ENCODE measurements around the gene FERMT3.

Gene FERMT3

GRCh38 chr11:64178951-64179639 lies 27.4 kb upstream of the FERMT3 start:
- Histone ChIP-seq H3K9ac (ENCODE audit: insufficient read length, low read depth) (no peak overlapping the region), H3K4me1 (ENCODE audit: insufficient read depth, insufficient read length) (peaks cover 12% of the 10 kb centered on the region), H3K36me3 (ENCODE audit: insufficient read depth, insufficient read length, low read length) (peaks cover 19% of the 10 kb centered on the region), H3K9me3 (ENCODE audit: insufficient read depth, low read length) (peaks cover 21% of the 10 kb centered on the region; the same call in 1 of the 2 replicates), H3K4me3 (ENCODE audit: insufficient read length, low read depth) (no peak overlapping the region), H3K27me3 (ENCODE audit: insufficient read depth, insufficient read length) (no peaks in the 10 kb centered on the region)
- DNase-seq (ENCODE audit: low read depth, low spot score): no peak
- TF ChIP-seq SUZ12 (IDR thresholded peaks at IDR 0.05; ENCODE audit: extremely low read depth, insufficient read depth, insufficient read length) (no peak), YY1 (IDR thresholded peaks at IDR 0.05; ENCODE audit: insufficient read depth, insufficient read length) (no peak), ZNF274 (IDR thresholded peaks at IDR 0.05; ENCODE audit: low read depth, low read length) (no peak)

- H3K4me1 ChIP-seq (ENCODE audit: insufficient read depth, insufficient read length): peaks cover 12% of the 10 kb centered on the region
- no peak overlapping the region for H3K9ac ChIP-seq (ENCODE audit: insufficient read length, low read depth)
- H3K9me3 ChIP-seq (ENCODE audit: insufficient read depth, low read length): peaks cover 13% of the 10 kb centered on the region; the same call in 1 of the 2 replicates
- H3K27me3 ChIP-seq (ENCODE audit: insufficient read depth, insufficient read length): no peaks in the 10 kb centered on the region
- H3K4me3 ChIP-seq (ENCODE audit: insufficient read length, low read depth): no peak overlapping the region
- no peak for DNase-seq (ENCODE audit: low read depth, low spot score)
- H3K36me3 ChIP-seq (ENCODE audit: insufficient read depth, insufficient read length, low read length): peaks cover 19% of the 10 kb centered on the region
- TF ChIP-seq YY1 (IDR thresholded peaks at IDR 0.05; ENCODE audit: insufficient read depth, insufficient read length) (no peak), ZNF274 (IDR thresholded peaks at IDR 0.05; ENCODE audit: low read depth, low read length) (no peak), SUZ12 (IDR thresholded peaks at IDR 0.05; ENCODE audit: extremely low read depth, insufficient read depth, insufficient read length) (no peak)
Observed at GRCh38 chr11:64180891-64181290, 25.6 kb upstream of the FERMT3 start.

GRCh38 chr11:64181506-64182411 lies 24.8 kb upstream of the FERMT3 start:
- no peak for DNase-seq (ENCODE audit: low read depth, low spot score)
- H3K9ac ChIP-seq (ENCODE audit: insufficient read length, low read depth): peak overlapping the region; percentile 1
- peaks cover 12% of the 10 kb centered on the region for H3K4me1 ChIP-seq (ENCODE audit: insufficient read depth, insufficient read length)

GRCh38 chr11:64183890-64184289 lies 22.6 kb upstream of the FERMT3 start:
- Histone ChIP-seq H3K9ac (ENCODE audit: insufficient read length, low read depth) (peak overlapping the region; percentile 44), H3K27me3 (ENCODE audit: insufficient read depth, insufficient read length) (no peaks in the 10 kb centered on the region), H3K9me3 (ENCODE audit: insufficient read depth, low read length) (peaks cover 12% of the 10 kb centered on the region; the same call in 1 of the 2 replicates), H3K36me3 (ENCODE audit: insufficient read depth, insufficient read length, low read length) (peaks cover 25% of the 10 kb centered on the region), H3K4me3 (ENCODE audit: insufficient read length, low read depth) (peak overlapping the region; percentile 10), H3K4me1 (ENCODE audit: insufficient read depth, insufficient read length) (peaks cover 12% of the 10 kb centered on the region)
- no peak for DNase-seq (ENCODE audit: low read depth, low spot score)
- TF ChIP-seq SUZ12 (IDR thresholded peaks at IDR 0.05; ENCODE audit: extremely low read depth, insufficient read depth, insufficient read length): no peak
- no peak for TF ChIP-seq ZNF274 (IDR thresholded peaks at IDR 0.05; ENCODE audit: low read depth, low read length)
- TF ChIP-seq YY1 (IDR thresholded peaks at IDR 0.05; ENCODE audit: insufficient read depth, insufficient read length): no peak

More at GRCh38 chr11:64181506-64182411, 24.8 kb upstream of the FERMT3 start:
- H3K4me3 ChIP-seq (ENCODE audit: insufficient read length, low read depth): no peak overlapping the region
- TF ChIP-seq YY1 (IDR thresholded peaks at IDR 0.05; ENCODE audit: insufficient read depth, insufficient read length) (no peak), SUZ12 (IDR thresholded peaks at IDR 0.05; ENCODE audit: extremely low read depth, insufficient read depth, insufficient read length) (no peak), ZNF274 (IDR thresholded peaks at IDR 0.05; ENCODE audit: low read depth, low read length) (no peak)
- H3K27me3 ChIP-seq (ENCODE audit: insufficient read depth, insufficient read length): no peaks in the 10 kb centered on the region
- H3K9me3 ChIP-seq (ENCODE audit: insufficient read depth, low read length): peaks cover 13% of the 10 kb centered on the region; the same call in 1 of the 2 replicates
- peaks cover 19% of the 10 kb centered on the region for H3K36me3 ChIP-seq (ENCODE audit: insufficient read depth, insufficient read length, low read length)

GRCh38 chr11:64185175-64185692 lies 21.3 kb upstream of the FERMT3 start:
- Histone ChIP-seq H3K4me3 (ENCODE audit: insufficient read length, low read depth) (peak overlapping the region; percentile 84), H3K36me3 (ENCODE audit: insufficient read depth, insufficient read length, low read length) (peaks cover 24% of the 10 kb centered on the region), H3K9me3 (ENCODE audit: insufficient read depth, low read length) (no peaks in the 10 kb centered on the region), H3K9ac (ENCODE audit: insufficient read length, low read depth) (peak overlapping the region; percentile 99), H3K4me1 (ENCODE audit: insufficient read depth, insufficient read length) (peaks cover 12% of the 10 kb centered on the region), H3K27me3 (ENCODE audit: insufficient read depth, insufficient read length) (no peaks in the 10 kb centered on the region)
- no peak for DNase-seq (ENCODE audit: low read depth, low spot score)
- TF ChIP-seq ZNF274 (IDR thresholded peaks at IDR 0.05; ENCODE audit: low read depth, low read length) (no peak), SUZ12 (IDR thresholded peaks at IDR 0.05; ENCODE audit: extremely low read depth, insufficient read depth, insufficient read length) (no peak), YY1 (IDR thresholded peaks at IDR 0.05; ENCODE audit: insufficient read depth, insufficient read length) (no peak)

GRCh38 chr11:64185693-64186491 lies 20.6 kb upstream of the FERMT3 start, which contains the start of gene STIP1:
Gene STIP1, plus strand, starts transcription at chr11:64186171. Its CDS starts 91 bp downstream, at chr11:64186262.
- Histone ChIP-seq H3K36me3 (ENCODE audit: insufficient read depth, insufficient read length, low read length) (peaks cover 25% of the 10 kb centered on the region), H3K4me1 (ENCODE audit: insufficient read depth, insufficient read length) (peaks cover 12% of the 10 kb centered on the region), H3K9ac (ENCODE audit: insufficient read length, low read depth) (peak within 1 kb of the TSS; percentile 99), H3K9me3 (ENCODE audit: insufficient read depth, low read length) (no peaks in the 10 kb centered on the region), H3K27me3 (ENCODE audit: insufficient read depth, insufficient read length) (no peaks in the 10 kb centered on the region), H3K4me3 (ENCODE audit: insufficient read length, low read depth) (peak within 1 kb of the TSS; percentile 84)
- TF ChIP-seq ZNF274 (IDR thresholded peaks at IDR 0.05; ENCODE audit: low read depth, low read length) (no peak), SUZ12 (IDR thresholded peaks at IDR 0.05; ENCODE audit: extremely low read depth, insufficient read depth, insufficient read length) (no peak), YY1 (IDR thresholded peaks at IDR 0.05; ENCODE audit: insufficient read depth, insufficient read length) (no peak)
- DNase-seq (ENCODE audit: low read depth, low spot score): peak; percentile 100
